Astrocyte of the spinal cord (primary cell): ENCODE data around the gene DENND10.
A peak's percentile ranks its signal among the peaks of the same experiment; 100 is the strongest.
"Not testable (repeated sequence)": the region's sequence is repeated elsewhere in the genome, so short reads cannot be mapped to it uniquely, and the experiment has no call there.

Experiments used
- DNase-seq: peaks from one replicate; pipeline ENCODE4 v3.0.0; 2011; ENCODE audit warnings: low read depth, low spot score
- H3K4me3 ChIP-seq: 2 replicates; pipeline ENCODE4 v1.5.1; 2011; ENCODE audit warnings: low read depth, mild to moderate bottlenecking, low read length, moderate library complexity
- CTCF ChIP-seq: IDR thresholded peaks from 2 replicates; pipeline ENCODE4 v1.5.1; 2012; ENCODE audit warnings: low read depth, mild to moderate bottlenecking, low read length, inconsistent platforms
- in situ Hi-C: cut with HindIII; loops from 2 replicates; pipeline ENCODE4 v1.10.0; 2017; ENCODE audit warnings: low sequenced_read_pairs

Gene DENND10

GRCh38 chr10:119140603-119141245, 36.8 kb downstream of the DENND10 start:
- in situ Hi-C loops = no loop called here
- TF ChIP-seq CTCF = no peak
- DNase-seq = no peak
- H3K4me3 ChIP-seq = no peak overlapping the region

GRCh38 chr10:119143657-119144056, 39.7 kb downstream of the DENND10 start:
- in situ Hi-C loops = no loop called here
- no peak for DNase-seq
- H3K4me3 ChIP-seq = no peak overlapping the region
- no peak for TF ChIP-seq CTCF

GRCh38 chr10:119149157-119149556, 45.2 kb downstream of the DENND10 start:
- in situ Hi-C loops = no loop called here
- DNase-seq = no peak
- TF ChIP-seq CTCF = no peak
- no peak overlapping the region for H3K4me3 ChIP-seq

GRCh38 chr10:119149729-119150128, 45.8 kb downstream of the DENND10 start:
- TF ChIP-seq CTCF = peak; percentile 25
- in situ Hi-C loops = no loop called here
- DNase-seq = no peak
- no peak overlapping the region for H3K4me3 ChIP-seq

GRCh38 chr10:119151601-119152000, 47.7 kb downstream of the DENND10 start:
- H3K4me3 ChIP-seq, DNase-seq, in situ Hi-C loops: not testable (repeated sequence)

GRCh38 chr10:119153041-119153440, 49.1 kb downstream of the DENND10 start:
- DNase-seq = no peak
- no peak for TF ChIP-seq CTCF
- in situ Hi-C loops = no loop called here
- H3K4me3 ChIP-seq = no peak overlapping the region

GRCh38 chr10:119153661-119154060, 49.7 kb downstream of the DENND10 start:
- no peak for DNase-seq
- H3K4me3 ChIP-seq = no peak overlapping the region
- in situ Hi-C loops = no loop called here
- no peak for TF ChIP-seq CTCF
